ENCODE measurements around the gene SLC16A7.

DNA sequence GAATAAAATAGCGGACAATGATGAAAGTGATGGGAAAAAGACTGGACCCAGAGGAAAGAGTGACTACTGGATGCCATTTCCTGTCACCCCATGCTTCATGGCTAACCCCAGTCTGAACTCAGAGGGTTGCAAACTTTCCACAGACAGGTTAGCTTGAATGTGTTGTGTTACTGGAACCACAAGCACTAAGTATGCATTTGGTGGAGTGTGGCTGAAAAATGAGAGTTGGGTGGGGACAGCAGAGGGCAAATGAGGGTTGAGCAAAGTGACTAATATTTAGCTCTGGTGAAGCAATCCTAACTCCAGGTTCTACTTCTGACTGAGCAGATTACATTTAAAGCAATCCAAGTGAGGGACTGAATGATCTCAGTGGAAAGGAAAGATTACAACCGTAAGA is 1.6 kb downstream of the SLC16A7 start:
- peak in 1 of 2 donors; percentile 55 for TF ChIP-seq POLR2A (IDR thresholded peaks at IDR 0.05)
- TF ChIP-seq, protein P1, sequence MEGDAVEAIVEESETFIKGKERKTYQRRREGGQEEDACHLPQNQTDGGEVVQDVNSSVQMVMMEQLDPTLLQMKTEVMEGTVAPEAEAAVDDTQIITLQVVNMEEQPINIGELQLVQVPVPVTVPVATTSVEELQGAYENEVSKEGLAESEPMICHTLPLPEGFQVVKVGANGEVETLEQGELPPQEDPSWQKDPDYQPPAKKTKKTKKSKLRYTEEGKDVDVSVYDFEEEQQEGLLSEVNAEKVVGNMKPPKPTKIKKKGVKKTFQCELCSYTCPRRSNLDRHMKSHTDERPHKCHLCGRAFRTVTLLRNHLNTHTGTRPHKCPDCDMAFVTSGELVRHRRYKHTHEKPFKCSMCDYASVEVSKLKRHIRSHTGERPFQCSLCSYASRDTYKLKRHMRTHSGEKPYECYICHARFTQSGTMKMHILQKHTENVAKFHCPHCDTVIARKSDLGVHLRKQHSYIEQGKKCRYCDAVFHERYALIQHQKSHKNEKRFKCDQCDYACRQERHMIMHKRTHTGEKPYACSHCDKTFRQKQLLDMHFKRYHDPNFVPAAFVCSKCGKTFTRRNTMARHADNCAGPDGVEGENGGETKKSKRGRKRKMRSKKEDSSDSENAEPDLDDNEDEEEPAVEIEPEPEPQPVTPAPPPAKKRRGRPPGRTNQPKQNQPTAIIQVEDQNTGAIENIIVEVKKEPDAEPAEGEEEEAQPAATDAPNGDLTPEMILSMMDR (IDR thresholded peaks at IDR 0.05), result no peak
- TF ChIP-seq POLR2AphosphoS5 (IDR thresholded peaks at IDR 0.05; ENCODE audit: insufficient read depth in 1 of 2, low read depth in 1 of 2), result peak in 1 of 2 donors; percentile 89

Measured in vagina (tissue), 2 donors.